Measurements from ENCODE around the gene CX3CL1.

GRCh38 chr16:57366544-57367040, 5.7 kb upstream of the CX3CL1 start:
- no peak for TF ChIP-seq CTCF (IDR thresholded peaks at IDR 0.05)
- no peak for TF ChIP-seq POLR2A (IDR thresholded peaks at IDR 0.05)

Measured in uterus (tissue), 2 donors.